IPS-18c (cell line): ENCODE data around the gene PLCB3.
"Not testable (repeated sequence)": the region's sequence is repeated elsewhere in the genome, so short reads cannot be mapped to it uniquely, and the experiment has no call there.

ENCODE experiments used
- H3K4me3 ChIP-seq: 2 replicates; pipeline ENCODE4 v1.7.0; 2013; ENCODE audit warnings: low read depth, mild to moderate bottlenecking, low read length, moderate library complexity; ENCODE audit not compliant: insufficient read depth
- H3K9me3 ChIP-seq: one replicate; pipeline ENCODE4 v1.6.1; 2013; ENCODE audit warnings: mild to moderate bottlenecking, low read length, moderate library complexity; ENCODE audit not compliant: control insufficient read depth, insufficient read depth

The PLCB3 gene

GRCh38 chr11:64244107-64244506 is 7.2 kb upstream of the PLCB3 start:
- H3K4me3 ChIP-seq, result peak overlapping the region; percentile 6; the same call in 1 of the 2 replicates
- no peaks in the 10 kb centered on the region for H3K9me3 ChIP-seq

DNA sequence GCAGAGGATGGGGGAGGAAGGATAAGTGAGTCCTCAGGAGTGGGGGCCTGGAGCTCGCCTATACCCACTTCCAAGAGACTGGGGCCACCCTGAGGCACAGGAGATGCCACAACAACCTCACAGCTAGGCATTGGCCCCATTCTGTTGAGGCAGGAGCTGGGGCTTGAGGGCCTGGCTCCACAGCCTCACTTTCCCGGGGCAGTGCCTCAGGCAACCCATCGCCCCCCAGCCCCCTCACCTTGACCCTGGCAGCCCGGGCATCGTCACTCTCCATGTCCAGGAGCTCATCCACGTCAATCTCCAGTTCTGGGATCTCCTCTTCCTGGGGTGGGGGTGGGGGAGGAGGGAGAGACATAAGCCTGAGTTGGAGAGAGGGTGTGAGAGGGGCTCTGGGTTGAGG is 6.4 kb upstream of the PLCB3 start:
- H3K9me3 ChIP-seq, result no peaks in the 10 kb centered on the region

GRCh38 chr11:64245401-64245796 is 5.9 kb upstream of the PLCB3 start:
- peak overlapping the region; percentile 95 for H3K4me3 ChIP-seq
- H3K9me3 ChIP-seq, result no peaks in the 10 kb centered on the region

More for the DNA sequence above, 6.4 kb upstream of the PLCB3 start:
- H3K4me3 ChIP-seq, result peak overlapping the region; percentile 95

GRCh38 chr11:64245797-64246620 is 5.3 kb upstream of the PLCB3 start:
- H3K4me3 ChIP-seq, result peak overlapping the region; percentile 95

GRCh38 chr11:64246621-64246870 is 4.8 kb upstream of the PLCB3 start:
- peak overlapping the region; percentile 95; the same call in 1 of the 2 replicates for H3K4me3 ChIP-seq
- H3K9me3 ChIP-seq, result not testable (repeated sequence)

More at GRCh38 chr11:64245797-64246620, 5.3 kb upstream of the PLCB3 start:
- no peaks in the 10 kb centered on the region for H3K9me3 ChIP-seq

GRCh38 chr11:64246871-64247728 is 4.2 kb upstream of the PLCB3 start, which contains the start of gene PPP1R14B:
Gene PPP1R14B (minus strand): TSS chr11:64246943. CDS start chr11:64246673, 270 bp downstream.
- Histone ChIP-seq H3K9me3 (no peaks in the 10 kb centered on the region), H3K4me3 (peak within 1 kb of the TSS; percentile 95)

DNA sequence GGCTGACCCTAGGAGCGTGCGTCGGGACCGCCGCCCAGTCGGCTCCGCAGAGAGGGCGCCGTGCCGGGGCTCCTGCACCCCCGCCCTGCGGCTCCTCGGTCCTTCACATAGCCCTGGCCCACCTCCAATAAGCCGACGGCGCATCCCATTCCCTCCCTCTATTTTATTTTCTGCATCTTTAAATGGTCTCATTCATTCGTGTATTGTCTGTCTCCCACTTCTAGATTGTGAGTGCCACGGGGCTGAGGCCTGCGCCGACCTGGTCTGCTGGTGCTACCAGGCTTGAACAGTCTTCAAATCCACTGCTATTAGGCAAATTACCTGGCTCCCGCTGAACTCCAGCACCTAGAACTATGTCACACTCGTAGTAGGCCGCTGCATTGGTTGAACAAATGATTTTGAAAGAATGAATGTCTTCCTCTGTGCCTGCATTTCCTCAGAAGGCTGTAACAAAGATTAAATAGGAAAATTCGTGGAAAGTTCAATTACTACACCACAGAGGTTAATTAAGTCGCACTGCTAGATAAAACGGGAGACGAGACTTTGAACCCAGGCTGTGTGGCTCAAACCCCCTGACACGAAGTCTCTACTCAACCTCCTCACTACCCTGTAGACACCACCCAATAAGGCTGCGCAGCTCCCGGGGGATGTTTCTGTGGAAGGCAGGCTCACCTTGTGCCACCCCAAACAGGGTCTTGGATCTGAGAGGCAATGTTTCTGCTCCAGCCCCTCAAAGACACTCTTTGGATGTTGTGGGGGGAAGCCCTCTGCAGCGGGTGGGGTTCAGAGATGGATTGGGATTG is 3.4 kb upstream of the PLCB3 start:
- H3K9me3 ChIP-seq, result no peaks in the 10 kb centered on the region
- H3K4me3 ChIP-seq, result peak overlapping the region; percentile 91

GRCh38 chr11:64248578-64248977 is 2.8 kb upstream of the PLCB3 start:
- Histone ChIP-seq H3K4me3 (peak overlapping the region; percentile 2; the same call in 1 of the 2 replicates), H3K9me3 (no peaks in the 10 kb centered on the region)

GRCh38 chr11:64249038-64249437 is 2.3 kb upstream of the PLCB3 start:
- Histone ChIP-seq H3K9me3 (no peaks in the 10 kb centered on the region), H3K4me3 (peak overlapping the region; percentile 2; the same call in 1 of the 2 replicates)

DNA sequence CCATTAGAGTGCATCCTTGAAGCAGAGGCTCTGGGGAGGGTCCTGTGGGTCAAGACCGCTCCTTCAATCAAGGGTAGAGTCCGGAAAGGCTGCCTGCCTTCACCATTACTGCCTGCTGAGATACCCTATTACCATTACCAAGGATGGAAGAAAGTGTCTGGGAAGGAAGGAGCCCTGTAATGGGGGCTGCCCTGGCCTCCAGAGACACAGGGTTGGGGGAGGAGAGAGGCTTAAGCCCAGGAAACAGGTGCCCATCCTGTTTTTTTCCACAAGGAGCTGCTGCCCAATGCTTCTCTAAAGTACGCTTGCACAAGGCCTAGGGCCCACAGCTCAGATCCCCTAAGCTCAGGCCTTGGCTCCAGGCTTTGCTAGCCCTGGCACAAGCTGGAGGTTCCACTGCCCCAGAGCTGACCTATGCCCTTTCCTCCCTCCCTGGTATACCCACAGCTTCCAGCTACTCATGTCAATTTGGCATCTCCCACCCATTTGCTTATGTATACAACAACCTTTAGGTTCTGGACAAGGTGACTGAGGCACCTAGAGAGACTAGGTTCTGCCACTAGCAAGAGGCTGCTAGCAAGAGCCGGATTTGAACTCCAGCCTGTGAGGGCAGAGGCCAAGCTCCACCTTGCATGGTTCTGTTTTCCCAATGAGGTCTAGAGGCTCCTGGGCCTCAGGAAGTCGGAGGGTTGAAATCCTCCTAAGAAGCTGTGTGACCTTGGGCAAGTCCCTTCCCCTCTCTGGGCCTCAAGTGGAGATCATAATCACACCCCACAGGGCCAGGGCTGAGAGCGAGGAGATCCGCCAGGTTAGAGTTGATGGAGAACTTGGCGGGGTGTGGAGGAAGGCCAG is 1.5 kb upstream of the PLCB3 start:
- Histone ChIP-seq H3K9me3 (no peaks in the 10 kb centered on the region), H3K4me3 (no peak overlapping the region)

DNA sequence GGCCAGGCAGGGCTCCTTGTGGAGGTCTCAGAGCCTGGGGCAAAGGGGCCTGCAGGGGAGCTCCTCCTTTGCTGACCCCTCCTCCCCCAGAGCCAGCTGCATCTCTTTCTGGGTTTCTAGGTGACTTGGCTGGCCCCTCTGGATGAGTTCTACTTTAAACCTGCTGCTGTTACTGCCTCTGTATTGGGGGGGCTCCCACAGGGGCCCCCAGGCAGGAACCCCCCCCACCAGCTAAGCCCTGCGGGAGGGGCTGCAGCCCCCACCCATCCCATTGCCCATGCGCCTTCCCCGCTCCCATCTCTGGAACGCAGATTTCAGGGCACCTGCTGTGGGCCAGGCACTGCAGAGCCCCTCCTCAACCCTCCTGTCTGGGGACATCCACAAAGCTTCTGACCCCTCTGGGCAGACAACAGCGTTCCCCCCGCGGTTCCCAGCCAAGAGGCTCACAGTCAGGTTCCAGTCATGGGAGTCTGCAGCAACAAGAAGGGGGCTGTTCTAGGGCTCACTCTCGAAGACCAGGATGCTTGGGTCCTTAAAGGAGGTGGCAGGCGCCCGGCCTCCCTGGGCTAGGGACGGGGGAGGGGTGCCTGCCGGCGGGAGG is 815 bp upstream of the PLCB3 start:
- Histone ChIP-seq H3K4me3 (peak overlapping the region; percentile 51), H3K9me3 (no peaks in the 10 kb centered on the region)

GRCh38 chr11:64251753-64252002 is 348 bp downstream of the PLCB3 start:
- peak overlapping the region; percentile 87 for H3K4me3 ChIP-seq
- H3K9me3 ChIP-seq, result no peaks in the 10 kb centered on the region

DNA sequence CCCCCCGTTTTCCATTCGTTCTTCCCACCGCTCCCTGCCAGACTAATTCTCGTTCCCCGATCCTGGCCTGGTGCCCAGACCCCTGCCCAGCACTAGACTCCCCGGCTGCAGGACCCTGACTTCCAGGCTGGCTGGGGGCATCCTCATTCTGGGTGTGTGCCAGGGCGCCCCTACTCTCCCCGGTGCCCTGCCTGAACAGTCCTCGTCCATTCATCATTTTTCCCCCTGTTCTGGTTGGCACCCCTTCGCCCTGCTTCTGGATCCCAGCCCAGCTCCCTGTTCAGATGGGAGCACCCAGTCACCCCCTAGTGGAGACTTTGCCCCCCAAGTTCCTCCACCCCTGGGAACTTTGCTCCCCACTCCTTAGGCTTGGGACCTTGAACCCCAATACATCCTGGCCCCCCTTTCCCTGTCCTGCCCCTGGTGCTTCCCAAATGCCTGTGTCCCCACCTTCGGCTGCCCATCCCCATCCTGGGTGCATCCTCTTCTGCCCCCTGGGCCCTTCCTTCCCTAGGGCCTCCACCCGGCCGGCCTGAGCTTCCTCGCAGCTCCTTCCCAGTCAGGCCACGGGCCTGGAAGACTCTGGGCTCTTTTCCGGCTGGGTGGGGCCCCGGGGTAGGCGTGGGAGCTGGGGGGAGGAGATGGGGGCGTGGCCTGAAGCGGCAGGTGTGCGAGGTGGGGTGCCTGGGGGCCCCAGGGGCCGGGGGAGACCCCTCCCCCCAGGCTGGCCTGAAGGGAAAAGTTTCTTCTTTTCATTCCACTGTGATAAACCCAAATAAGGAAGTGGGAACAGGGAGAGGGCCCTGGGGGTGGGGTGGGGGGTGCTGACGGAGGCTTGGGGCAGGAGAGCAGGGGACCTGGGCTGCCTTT is 908 bp downstream of the PLCB3 start:
- peak overlapping the region; percentile 87 for H3K4me3 ChIP-seq
- no peaks in the 10 kb centered on the region for H3K9me3 ChIP-seq

DNA sequence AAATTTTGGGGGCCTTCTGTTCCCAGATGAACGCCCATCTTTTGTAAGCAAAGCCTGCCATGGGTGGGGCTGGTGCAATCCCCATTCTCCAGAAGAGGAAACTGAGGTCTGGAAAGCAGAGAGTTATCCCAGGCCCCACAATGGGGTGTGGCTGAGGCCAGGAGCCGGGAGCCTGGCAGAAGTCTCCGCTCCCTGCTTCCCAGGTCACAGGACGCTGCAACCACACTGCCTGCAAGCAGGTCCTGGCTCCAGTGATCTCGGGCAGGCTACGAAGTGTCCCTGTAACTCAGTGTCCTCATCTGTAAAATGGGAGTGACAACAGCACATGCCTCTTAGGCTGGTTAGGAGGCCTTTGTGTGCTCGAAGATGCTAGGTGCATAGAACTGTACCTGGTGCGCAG is 1.7 kb downstream of the PLCB3 start:
- H3K4me3 ChIP-seq, result peak overlapping the region; percentile 28; the same call in 1 of the 2 replicates
- no peaks in the 10 kb centered on the region for H3K9me3 ChIP-seq

DNA sequence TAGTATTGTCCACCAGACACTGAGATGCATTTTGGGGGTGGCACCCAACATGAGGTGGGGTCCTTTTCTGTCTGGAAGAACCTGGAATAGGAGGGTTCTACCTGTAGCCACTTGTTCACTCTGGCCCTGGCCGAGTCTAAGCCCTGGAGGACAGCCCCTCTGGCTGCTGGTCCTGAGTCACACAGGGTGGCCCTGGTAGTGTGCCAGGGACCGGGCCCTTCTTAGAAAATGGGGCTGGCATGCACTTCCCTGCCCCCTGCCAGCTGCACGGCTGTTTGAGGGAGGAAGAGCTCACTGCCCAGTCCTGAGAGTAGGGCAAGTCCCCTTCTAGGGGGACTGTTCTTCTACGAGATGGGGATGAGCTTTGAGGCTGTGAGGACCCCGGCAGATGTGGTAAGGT is 2.2 kb downstream of the PLCB3 start:
- Histone ChIP-seq H3K4me3 (no peak overlapping the region), H3K9me3 (no peaks in the 10 kb centered on the region)

DNA sequence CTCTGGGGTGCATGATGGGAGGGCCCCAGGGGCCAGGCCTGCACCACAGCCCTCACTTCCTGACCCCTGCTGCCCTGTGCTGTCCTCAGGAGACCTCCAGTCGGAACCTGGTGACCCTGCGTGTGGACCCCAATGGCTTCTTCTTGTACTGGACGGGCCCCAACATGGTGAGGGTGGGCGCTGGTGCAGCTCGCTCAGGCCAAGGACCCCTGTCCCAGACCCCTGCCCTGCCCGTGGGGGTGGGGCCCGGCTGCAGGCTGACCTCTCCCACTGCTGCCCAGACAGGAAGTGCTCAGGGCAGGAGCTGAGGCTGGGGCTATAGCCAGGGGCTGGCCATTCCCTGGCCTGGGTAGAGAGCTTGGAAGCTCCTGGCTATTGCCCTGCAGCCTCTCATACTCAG is 3.0 kb downstream of the PLCB3 start:
- Histone ChIP-seq H3K9me3 (no peaks in the 10 kb centered on the region), H3K4me3 (no peak overlapping the region)
